Glutamatergic neuron (in vitro differentiated cells): ENCODE data around the gene DHX58. TPM values are rescaled to one million over a fixed set of nuclear protein-coding genes. Genes with fewer than 3 reads are reported as not detected.

ENCODE experiments used
- DNase-seq: peaks from one replicate; pipeline ENCODE4 v3.0.0; 2022
- H3K27ac Mint-ChIP-seq: one replicate; pipeline ENCODE4 v1.8.0; 2020; ENCODE audit warnings: mild to moderate bottlenecking, mixed read lengths, inconsistent platforms; ENCODE audit not compliant: unreplicated experiment
- H3K27me3 Mint-ChIP-seq: one replicate; pipeline ENCODE4 v1.8.0; 2020; ENCODE audit warnings: mild to moderate bottlenecking, moderate library complexity, mixed read lengths, inconsistent platforms; ENCODE audit not compliant: unreplicated experiment
- H3K36me3 Mint-ChIP-seq: one replicate; pipeline ENCODE4 v1.8.0; 2020; ENCODE audit warnings: mild to moderate bottlenecking, mixed read lengths, inconsistent platforms; ENCODE audit not compliant: unreplicated experiment
- H3K4me1 Mint-ChIP-seq: one replicate; pipeline ENCODE4 v1.8.0; 2020; ENCODE audit warnings: mild to moderate bottlenecking, low read depth, mixed read lengths, inconsistent platforms; ENCODE audit not compliant: unreplicated experiment
- H3K4me3 Mint-ChIP-seq: one replicate; pipeline ENCODE4 v1.8.0; 2020; ENCODE audit warnings: mild to moderate bottlenecking, mixed read lengths, inconsistent platforms; ENCODE audit not compliant: unreplicated experiment
- H3K9me3 Mint-ChIP-seq: one replicate; pipeline ENCODE4 v1.8.0; 2020; ENCODE audit warnings: mild to moderate bottlenecking, moderate library complexity, mixed read lengths, inconsistent platforms; ENCODE audit not compliant: unreplicated experiment
- CTCF ChIP-seq: fragments of 200-600 bp; sonication (generic); IDR thresholded peaks from one replicate; pipeline ENCODE4 v1.5.0; 2021; ENCODE audit not compliant: partially characterized antibody, unreplicated experiment
- total RNA-seq: library from RNA; stranded (reverse); fragmentation: NEBNext Ultra II Directional; extraction: Animal tissue kit (Norgen Biotek cat#: 25700); gene quantifications from one replicate; pipeline ENCODE4 v1.2.1, GENCODE V29; 2021; ENCODE audit not compliant: unreplicated experiment

Gene DHX58
- total RNA-seq, 1 donor from 2014 or later: 0.42 TPM

GRCh38 chr17:42092939-42093338 lies 19.6 kb downstream of the DHX58 start:
- H3K27ac Mint-ChIP-seq: no peak overlapping the region
- no peak overlapping the region for H3K4me3 Mint-ChIP-seq
- peaks cover 14% of the 10 kb centered on the region for H3K27me3 Mint-ChIP-seq
- peaks cover 6% of the 10 kb centered on the region for H3K4me1 Mint-ChIP-seq
- TF ChIP-seq CTCF: no peak
- no peak for DNase-seq
- no peaks in the 10 kb centered on the region for H3K36me3 Mint-ChIP-seq
- H3K9me3 Mint-ChIP-seq: no peaks in the 10 kb centered on the region

DNA sequence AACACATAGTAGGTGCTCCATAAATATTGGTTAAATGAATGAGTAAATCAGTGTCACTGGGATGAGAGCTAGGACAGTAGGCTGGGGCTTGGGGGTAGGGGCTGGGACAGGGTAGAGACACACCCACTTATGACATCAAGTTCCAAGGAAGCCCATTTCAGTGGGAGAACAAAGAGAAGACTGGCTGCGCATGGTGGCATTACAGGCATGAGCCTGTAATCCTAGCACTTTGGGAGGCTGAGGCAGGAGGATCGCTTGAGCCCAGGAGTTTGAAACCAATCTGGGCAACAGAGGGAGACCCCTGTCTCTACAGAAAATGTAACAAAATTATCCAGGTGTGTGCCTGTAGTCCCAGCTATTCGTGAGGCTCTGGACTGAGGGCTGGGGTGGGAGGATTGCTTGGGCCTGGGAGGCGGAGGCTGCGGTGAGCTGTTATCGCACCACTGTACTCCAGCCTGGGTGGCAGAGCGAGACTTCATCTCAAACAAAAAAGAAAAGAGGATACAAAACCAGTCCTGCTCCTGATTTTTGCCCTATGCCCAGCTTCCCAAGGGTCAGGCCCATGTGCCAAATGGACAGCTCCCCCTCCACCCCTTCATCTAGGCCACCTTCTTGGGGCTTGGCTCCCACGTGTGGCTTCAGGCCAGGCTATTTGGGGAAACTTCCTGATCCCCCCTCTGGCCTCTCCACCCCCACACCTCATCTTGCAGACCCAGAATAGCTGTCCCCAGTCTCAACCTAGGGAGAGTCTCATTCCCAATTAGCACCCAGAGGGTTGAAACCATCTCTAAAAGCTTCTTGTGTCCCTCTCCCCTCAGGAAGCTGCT lies 21.3 kb downstream of the DHX58 start:
- no peak for TF ChIP-seq CTCF
- no peak for DNase-seq

DNA sequence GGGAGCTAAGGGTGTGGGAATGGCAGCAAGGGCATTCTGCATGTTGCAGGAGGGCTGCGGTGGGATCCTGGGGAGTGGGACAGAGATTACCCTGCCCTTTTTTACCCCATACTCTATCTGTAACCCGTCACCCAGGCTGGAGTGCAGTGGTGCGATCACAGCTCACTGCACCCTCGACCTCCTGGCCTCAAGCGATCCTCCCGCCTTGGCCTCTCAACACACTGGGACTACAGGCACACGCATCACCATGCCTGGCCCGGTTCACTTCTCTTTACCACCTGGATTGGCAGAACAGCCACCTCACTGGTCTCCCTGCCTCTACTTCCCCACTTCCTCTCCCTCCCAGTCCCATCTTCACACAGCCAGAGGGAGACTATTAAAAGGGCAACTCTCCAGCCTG lies 23.8 kb downstream of the DHX58 start:
- Mint-ChIP-seq H3K27me3 (peaks cover 6% of the 10 kb centered on the region), H3K4me1 (no peaks in the 10 kb centered on the region), H3K36me3 (no peaks in the 10 kb centered on the region), H3K9me3 (no peaks in the 10 kb centered on the region), H3K27ac (no peak overlapping the region), H3K4me3 (no peak overlapping the region)
- TF ChIP-seq CTCF: no peak
- DNase-seq: no peak

More for the DNA sequence above, 21.3 kb downstream of the DHX58 start:
- no peak overlapping the region for H3K4me3 Mint-ChIP-seq
- H3K36me3 Mint-ChIP-seq: no peaks in the 10 kb centered on the region
- peaks cover 9% of the 10 kb centered on the region for H3K27me3 Mint-ChIP-seq
- peaks cover 3% of the 10 kb centered on the region for H3K4me1 Mint-ChIP-seq
- no peaks in the 10 kb centered on the region for H3K9me3 Mint-ChIP-seq
- H3K27ac Mint-ChIP-seq: no peak overlapping the region

DNA sequence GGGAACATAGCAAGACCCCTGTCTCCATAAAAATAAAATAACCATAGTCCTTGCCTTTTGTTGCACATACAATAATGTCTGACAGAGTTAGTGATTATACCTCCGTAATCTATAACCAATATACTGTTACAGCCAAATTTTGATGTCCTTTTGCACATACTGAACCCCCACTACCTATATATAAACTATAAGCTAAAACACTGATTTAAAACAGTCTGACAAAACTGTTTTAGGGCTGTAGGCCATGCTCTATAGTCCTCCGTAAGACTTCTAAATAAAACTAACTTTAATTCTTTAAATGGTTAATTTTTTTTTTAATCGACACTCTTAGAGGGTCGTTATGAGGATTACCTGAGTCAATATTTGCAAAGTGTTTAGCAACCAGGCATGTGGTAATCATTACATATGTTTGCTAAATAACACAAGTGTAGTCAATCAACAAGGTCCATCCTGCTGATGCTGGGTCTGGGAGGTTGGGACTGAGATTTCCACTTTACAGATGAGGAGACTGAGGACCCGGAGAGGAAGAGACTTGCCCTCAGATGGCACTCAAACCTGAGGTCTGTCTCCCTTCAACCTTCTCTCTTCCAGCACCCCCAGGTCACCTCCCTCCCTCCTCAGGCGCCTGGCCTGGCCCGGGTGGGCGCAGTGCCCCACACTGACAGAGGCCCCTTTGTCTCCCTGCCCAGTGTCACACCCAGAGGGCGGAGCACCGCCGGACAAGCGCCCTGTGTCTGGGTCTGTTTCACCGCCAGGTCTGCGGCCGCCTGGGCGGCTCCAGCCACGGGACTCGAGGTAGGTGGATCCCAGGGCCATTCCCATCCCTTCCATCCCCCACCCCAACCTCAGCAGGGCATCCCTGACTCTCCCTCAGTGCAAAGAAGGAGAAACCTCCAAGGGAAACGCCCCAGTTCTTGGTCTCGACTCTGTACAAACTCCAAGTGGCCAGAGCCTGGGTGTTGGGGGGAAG lies 24.5 kb downstream of the DHX58 start:
- Mint-ChIP-seq H3K4me1 (no peaks in the 10 kb centered on the region), H3K4me3 (no peak overlapping the region), H3K27me3 (peaks cover 6% of the 10 kb centered on the region), H3K9me3 (no peaks in the 10 kb centered on the region), H3K27ac (no peak overlapping the region), H3K36me3 (no peaks in the 10 kb centered on the region)
- no peak for DNase-seq
- no peak for TF ChIP-seq CTCF
